ENCODE data around the gene C1GALT1.

The C1GALT1 gene

GRCh38 chr7:7202375-7202720 is 20.0 kb downstream of the C1GALT1 start:
- H3K4me3 ChIP-seq (ENCODE audit: control insufficient read depth, low read depth, low read length) = no peak overlapping the region
- TF ChIP-seq CTCF (IDR thresholded peaks at IDR 0.05; ENCODE audit: control insufficient read depth, insufficient read depth, low read depth, low read length, missing control alignments) = no peak
- DNase-seq (ENCODE audit: low read depth) = no peak

- H3K4me3 ChIP-seq (ENCODE audit: control insufficient read depth, low read depth, low read length) = no peak overlapping the region
- no peak for DNase-seq (ENCODE audit: low read depth)
- TF ChIP-seq CTCF (IDR thresholded peaks at IDR 0.05; ENCODE audit: control insufficient read depth, insufficient read depth, low read depth, low read length, missing control alignments) = no peak
These were observed 21.6 kb downstream of the C1GALT1 start for GRCh38 chr7:7203813-7204575.

GRCh38 chr7:7207876-7208275 is 25.5 kb downstream of the C1GALT1 start:
- TF ChIP-seq CTCF (IDR thresholded peaks at IDR 0.05; ENCODE audit: control insufficient read depth, insufficient read depth, low read depth, low read length, missing control alignments) = no peak
- H3K4me3 ChIP-seq (ENCODE audit: control insufficient read depth, low read depth, low read length) = no peak overlapping the region
- no peak for DNase-seq (ENCODE audit: low read depth)

GRCh38 chr7:7208520-7208919 is 26.2 kb downstream of the C1GALT1 start:
- no peak for DNase-seq (ENCODE audit: low read depth)
- no peak overlapping the region for H3K4me3 ChIP-seq (ENCODE audit: control insufficient read depth, low read depth, low read length)
- no peak for TF ChIP-seq CTCF (IDR thresholded peaks at IDR 0.05; ENCODE audit: control insufficient read depth, insufficient read depth, low read depth, low read length, missing control alignments)

GRCh38 chr7:7209412-7210050 is 27.2 kb downstream of the C1GALT1 start:
- TF ChIP-seq CTCF (IDR thresholded peaks at IDR 0.05; ENCODE audit: control insufficient read depth, insufficient read depth, low read depth, low read length, missing control alignments) = no peak

GRCh38 chr7:7210475-7211237 is 28.3 kb downstream of the C1GALT1 start:
- TF ChIP-seq CTCF (IDR thresholded peaks at IDR 0.05; ENCODE audit: control insufficient read depth, insufficient read depth, low read depth, low read length, missing control alignments) = no peak

More at GRCh38 chr7:7209412-7210050, 27.2 kb downstream of the C1GALT1 start:
- H3K4me3 ChIP-seq (ENCODE audit: control insufficient read depth, low read depth, low read length) = no peak overlapping the region
- no peak for DNase-seq (ENCODE audit: low read depth)

More at GRCh38 chr7:7210475-7211237, 28.3 kb downstream of the C1GALT1 start:
- DNase-seq (ENCODE audit: low read depth) = no peak
- H3K4me3 ChIP-seq (ENCODE audit: control insufficient read depth, low read depth, low read length) = no peak overlapping the region

Data from AG09309 (cell line).